A673 (cell line): ENCODE data around the gene BCL2. TPM values are rescaled to one million over a fixed set of nuclear protein-coding genes. Genes with fewer than 3 reads are reported as not detected.

Source experiments
- BruUV-seq: library from RNA; stranded (reverse); fragments of 400-500 nt; replicated peaks from 2 replicates; lab custom pipeline; 2021; lab: Mats Ljungman, UMichigan
- CTCF ChIA-PET: fragments of 300-600 bp; sonication (Branson Sonifier 250); formaldehyde crosslinking; loops from one replicate; lab custom pipeline; 2022; ENCODE audit warnings: antibody characterized with exemption; lab: Charles Lee
- POLR2A ChIA-PET: fragments of 300-600 bp; sonication (Branson Sonifier 250); formaldehyde crosslinking; loops from one replicate; lab custom pipeline; 2022; ENCODE audit warnings: antibody characterized with exemption; ENCODE audit not compliant: low non-redundant PET; lab: Charles Lee
- DNase-seq: peaks from one replicate; pipeline ENCODE4 v3.0.0-alpha.2; 2015; ENCODE audit warnings: low spot score
- H3K27ac ChIP-seq: fragments of 200-600 bp; sonication (generic); 2 replicates; pipeline ENCODE4 v1.5.1; 2016; ENCODE audit warnings: mixed run types, low read depth, mild to moderate bottlenecking, mixed read lengths, antibody characterized with exemption, low read length; ENCODE audit not compliant: poor library complexity, severe bottlenecking
- H3K27me3 ChIP-seq: fragments of 200-600 bp; sonication (generic); replicated peaks from 2 replicates; pipeline ENCODE4 v1.6.1; 2017; ENCODE audit warnings: mixed run types, low read depth, mild to moderate bottlenecking, mixed read lengths, antibody characterized with exemption, low read length; ENCODE audit not compliant: insufficient read depth, poor library complexity
- H3K36me3 ChIP-seq: fragments of 200-600 bp; sonication (generic); 2 replicates; pipeline ENCODE4 v1.6.1; 2016; ENCODE audit warnings: mixed run types, mild to moderate bottlenecking, mixed read lengths, antibody characterized with exemption, low read length; ENCODE audit not compliant: insufficient read depth, poor library complexity, severe bottlenecking
- H3K4me1 ChIP-seq: fragments of 200-600 bp; sonication (generic); 2 replicates; pipeline ENCODE4 v1.6.1; 2017; ENCODE audit warnings: mixed run types, mild to moderate bottlenecking, mixed read lengths, antibody characterized with exemption, low read length; ENCODE audit not compliant: insufficient read depth, poor library complexity, severe bottlenecking
- H3K4me3 ChIP-seq: fragments of 200-600 bp; sonication (generic); 2 replicates; pipeline ENCODE4 v1.5.1; 2016; ENCODE audit warnings: low read depth, mixed run types, mild to moderate bottlenecking, mixed read lengths, low read length; ENCODE audit not compliant: poor library complexity, severe bottlenecking
- H3K9me3 ChIP-seq: fragments of 200-600 bp; sonication (generic); 2 replicates; pipeline ENCODE4 v1.6.1; 2016; ENCODE audit warnings: mixed run types, low read depth, mild to moderate bottlenecking, mixed read lengths, antibody characterized with exemption, low read length; ENCODE audit not compliant: poor library complexity, severe bottlenecking
- CTCF ChIP-seq: fragments of 300-800, 200-600 bp; sonication (generic); conservative IDR thresholded peaks from 2 replicates; pipeline ENCODE4 v1.5.1; 2017; ENCODE audit warnings: low read depth, mild to moderate bottlenecking, antibody characterized with exemption, low read length, moderate library complexity, mixed read lengths
- EZH2 ChIP-seq: fragments of 200-600 bp; sonication (generic); IDR thresholded peaks from 2 replicates; pipeline ENCODE4 v1.6.1; 2017; ENCODE audit warnings: borderline replicate concordance, low read depth, mild to moderate bottlenecking, mixed read lengths, antibody characterized with exemption, low read length; ENCODE audit not compliant: poor library complexity, severe bottlenecking
- intact Hi-C: fragments of 100-400 bp; cut with micrococcal nuclease; formaldehyde crosslinking; loops from one replicate; pipeline ENCODE4 v1.10.0; 2022; ENCODE audit not compliant: unreplicated experiment
- total RNA-seq: library from RNA; stranded (reverse); gene quantifications from 2 replicates; pipeline ENCODE4 v1.2.3, GENCODE V29; 2021

The BCL2 gene
- total RNA-seq, 1 experiment from 2014 or later, result 24.9 TPM

GRCh38 chr18:63306249-63306648 is 13.3 kb downstream of the BCL2 start:
- no peak overlapping the region for H3K27ac ChIP-seq
- TF ChIP-seq CTCF (no peak), EZH2 (no peak)
- POLR2A ChIA-PET, result no interaction called here
- no peaks in the 10 kb centered on the region for H3K27me3 ChIP-seq
- intact Hi-C loops, result no loop called here
- no peaks in the 10 kb centered on the region for H3K36me3 ChIP-seq
- H3K9me3 ChIP-seq, result no peaks in the 10 kb centered on the region
- no peak for DNase-seq
- peaks cover 12% of the 10 kb centered on the region for H3K4me1 ChIP-seq
- CTCF ChIA-PET, result no interaction called here
- no peak overlapping the region for H3K4me3 ChIP-seq
- BruUV-seq, result no TSS peak

DNA sequence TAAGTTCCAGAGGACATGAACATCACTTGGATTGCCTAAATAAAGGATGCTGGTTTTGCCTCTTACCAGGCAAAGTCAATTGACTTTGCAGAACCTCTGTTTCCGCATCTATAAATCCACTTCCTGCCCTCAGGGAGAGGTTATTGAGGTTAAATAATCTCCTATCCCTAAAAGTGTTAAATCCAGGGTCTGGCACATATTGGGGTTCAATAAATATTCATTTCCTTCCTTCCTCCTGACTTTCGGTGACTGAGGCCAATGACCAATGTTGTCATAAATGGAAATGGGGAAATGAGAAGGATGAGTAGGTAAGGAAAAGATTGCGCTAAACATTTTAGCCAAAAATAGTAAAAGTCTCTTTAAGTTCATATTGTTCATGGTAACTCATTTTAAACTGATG is 16.0 kb downstream of the BCL2 start:
- peaks cover 13% of the 10 kb centered on the region for H3K4me1 ChIP-seq
- POLR2A ChIA-PET, result no interaction called here
- DNase-seq, result no peak
- H3K4me3 ChIP-seq, result no peak overlapping the region
- BruUV-seq, result no TSS peak
- H3K36me3 ChIP-seq, result no peaks in the 10 kb centered on the region
- CTCF ChIA-PET, result no interaction called here
- no peaks in the 10 kb centered on the region for H3K27me3 ChIP-seq
- intact Hi-C loops, result no loop called here
- TF ChIP-seq EZH2 (no peak), CTCF (no peak)
- H3K9me3 ChIP-seq, result no peaks in the 10 kb centered on the region
- no peak overlapping the region for H3K27ac ChIP-seq

DNA sequence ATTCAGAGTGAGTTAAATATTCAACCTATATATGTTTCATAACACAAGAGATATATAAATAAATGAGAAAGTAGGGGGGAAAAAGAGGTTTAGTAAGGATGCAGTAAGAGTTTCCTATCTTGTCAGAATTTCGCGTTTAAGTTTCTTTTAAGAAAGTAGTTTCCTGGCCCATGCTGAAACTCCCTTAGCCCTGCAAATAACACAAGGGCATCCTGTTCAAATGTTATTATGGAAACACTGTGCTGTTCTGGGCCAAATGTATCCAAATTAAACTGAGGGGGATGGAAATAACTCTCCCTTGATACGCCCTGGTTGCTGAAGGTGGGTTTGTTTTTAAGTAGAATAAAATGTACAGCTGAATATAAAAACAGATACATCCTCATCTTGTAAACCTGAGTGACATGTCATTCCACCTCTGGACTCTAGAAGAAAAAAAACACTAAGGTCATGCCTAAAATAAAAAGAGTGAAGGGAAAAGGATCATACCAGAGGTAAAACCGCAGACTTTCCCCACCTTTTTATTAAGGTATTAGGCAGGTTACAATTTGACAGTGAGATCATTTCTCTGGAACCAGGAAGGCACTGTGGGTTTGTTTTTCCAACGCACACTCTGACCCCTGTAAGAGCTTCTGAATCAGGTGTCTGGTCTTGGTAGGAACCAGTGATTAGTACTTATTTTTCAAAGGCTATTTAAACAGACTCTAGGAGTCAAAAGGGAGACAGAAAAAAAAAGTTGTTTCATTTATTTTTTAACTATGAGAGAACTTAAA is 16.7 kb downstream of the BCL2 start:
- ChIA-PET POLR2A (no interaction called here), CTCF (no interaction called here)
- no peak overlapping the region for H3K27ac ChIP-seq
- no TSS peak for BruUV-seq
- no peak overlapping the region for H3K4me3 ChIP-seq
- no peak for DNase-seq
- no peaks in the 10 kb centered on the region for H3K9me3 ChIP-seq
- TF ChIP-seq EZH2 (no peak), CTCF (no peak)
- intact Hi-C loops, result no loop called here
- H3K4me1 ChIP-seq, result peaks cover 19% of the 10 kb centered on the region
- H3K27me3 ChIP-seq, result no peaks in the 10 kb centered on the region
- no peaks in the 10 kb centered on the region for H3K36me3 ChIP-seq
